HEK293 (cell line): ENCODE measurements around the gene F10.
A peak's percentile ranks its signal among the peaks of the same experiment; 100 is the strongest.

ENCODE experiments used
- CTCF ChIA-PET: fragments of 350-600 bp; formaldehyde crosslinking; extraction: SDS; loops from one replicate; lab custom pipeline; 2021; ENCODE audit warnings: antibody characterized with exemption; lab: Yijun Ruan, JAX
- POLR2A ChIA-PET: fragments of 300-600 bp; formaldehyde crosslinking; extraction: SDS; loops from one replicate; lab custom pipeline; 2020; ENCODE audit warnings: antibody characterized with exemption, inconsistent platforms; lab: Yijun Ruan, JAX
- H3K27ac ChIP-seq: fragments of 200-500 bp; sonication (Bioruptor generic); 2 replicates; pipeline ENCODE4 v1.5.1; 2014; ENCODE audit warnings: low read depth, low read length, control low read depth, inconsistent platforms; ENCODE audit errors: extremely low read depth
- H3K36me3 ChIP-seq, 2 experiments: fragments of 200-500 bp in 1 of 2; sonication (Bioruptor generic) in 1 of 2; 1 replicate in 1 of 2; 2 replicates in 1 of 2; pipeline ENCODE4 v1.5.1; 2014 to 2017; ENCODE audit warnings: inconsistent platforms in 2 of 2, low read length in 2 of 2; ENCODE audit not compliant: control insufficient read depth in 2 of 2, insufficient read depth in 1 of 2
- H3K4me1 ChIP-seq: fragments of 200-500 bp; sonication (Bioruptor generic); 2 replicates; pipeline ENCODE4 v1.5.1; 2014; ENCODE audit warnings: mild to moderate bottlenecking, low read length, inconsistent platforms; ENCODE audit not compliant: control insufficient read depth, insufficient read depth
- H3K4me3 ChIP-seq: 2 replicates; pipeline ENCODE4 v1.5.1; 2011; ENCODE audit warnings: low read depth, mild to moderate bottlenecking, control low read depth, low read length, moderate library complexity
- H3K9me3 ChIP-seq: fragments of 200-500 bp; sonication (Bioruptor generic); 2 replicates; pipeline ENCODE4 v1.5.1; 2014; ENCODE audit warnings: low read depth, low read length, inconsistent platforms; ENCODE audit not compliant: control insufficient read depth, insufficient read depth
- EGR2 ChIP-seq: fragments of 450-650 bp; formaldehyde crosslinking; IDR thresholded peaks from 2 replicates; pipeline ENCODE4 v1.5.1; 2016; ENCODE audit warnings: low read depth, missing biosample characterization, missing genetic modification characterization
- GLI4 ChIP-seq: fragments of 450-650 bp; formaldehyde crosslinking; IDR thresholded peaks from 2 replicates; pipeline ENCODE4 v1.5.1; 2016; ENCODE audit warnings: missing biosample characterization, missing genetic modification characterization
- KLF8 ChIP-seq: fragments of 450-650 bp; formaldehyde crosslinking; IDR thresholded peaks from 2 replicates; pipeline ENCODE4 v1.5.1; 2016; ENCODE audit warnings: missing biosample characterization, missing genetic modification characterization
- OSR2 ChIP-seq: fragments of 450-650 bp; formaldehyde crosslinking; IDR thresholded peaks from 2 replicates; pipeline ENCODE4 v1.5.1; 2016; ENCODE audit warnings: missing biosample characterization, missing genetic modification characterization
- OVOL3 ChIP-seq: fragments of 450-650 bp; formaldehyde crosslinking; IDR thresholded peaks from 2 replicates; pipeline ENCODE4 v1.5.1; 2016; ENCODE audit warnings: missing biosample characterization, missing genetic modification characterization
- PRDM1 ChIP-seq: fragments of 450-650 bp; formaldehyde crosslinking; IDR thresholded peaks from 2 replicates; pipeline ENCODE4; 2016; ENCODE audit warnings: missing biosample characterization, missing genetic modification characterization
- ZBTB17 ChIP-seq: fragments of 450-650 bp; formaldehyde crosslinking; IDR thresholded peaks from 2 replicates; pipeline ENCODE4 v1.5.1; 2016; ENCODE audit warnings: missing biosample characterization, missing genetic modification characterization
- ZFHX2 ChIP-seq: fragments of 450-650 bp; formaldehyde crosslinking; conservative IDR thresholded peaks from 2 replicates; pipeline ENCODE4 v1.5.1; 2016; ENCODE audit warnings: missing biosample characterization, missing genetic modification characterization
- ZIC2 ChIP-seq: fragments of 450-650 bp; formaldehyde crosslinking; IDR thresholded peaks from 2 replicates; pipeline ENCODE4 v1.5.1; 2016; ENCODE audit warnings: missing biosample characterization, missing genetic modification characterization
- ZNF26 ChIP-seq: fragments of 450-650 bp; formaldehyde crosslinking; IDR thresholded peaks from 2 replicates; pipeline ENCODE4 v1.5.1; 2016; ENCODE audit warnings: missing biosample characterization, missing genetic modification characterization
- ZNF302 ChIP-seq: fragments of 450-650 bp; formaldehyde crosslinking; IDR thresholded peaks from 2 replicates; pipeline ENCODE4 v1.5.1; 2016; ENCODE audit warnings: missing biosample characterization, missing genetic modification characterization, low read depth
- ZNF341 ChIP-seq: fragments of 450-650 bp; formaldehyde crosslinking; IDR thresholded peaks from 2 replicates; pipeline ENCODE4; 2016; ENCODE audit warnings: low read depth, missing biosample characterization, missing genetic modification characterization
- ZNF416 ChIP-seq: fragments of 450-650 bp; formaldehyde crosslinking; IDR thresholded peaks from 2 replicates; pipeline ENCODE4 v1.5.1; 2016; ENCODE audit warnings: missing biosample characterization, missing genetic modification characterization
- ZNF48 ChIP-seq: fragments of 450-650 bp; formaldehyde crosslinking; IDR thresholded peaks from 2 replicates; pipeline ENCODE4 v1.5.1; 2016; ENCODE audit warnings: missing biosample characterization, missing genetic modification characterization
- ZNF510 ChIP-seq: fragments of 450-650 bp; formaldehyde crosslinking; IDR thresholded peaks from 2 replicates; pipeline ENCODE4 v1.5.1; 2018; ENCODE audit warnings: mild to moderate bottlenecking, missing genetic modification characterization, missing biosample characterization; ENCODE audit not compliant: insufficient replicate concordance
- ZNF521 ChIP-seq: fragments of 450-650 bp; formaldehyde crosslinking; IDR thresholded peaks from 2 replicates; pipeline ENCODE4 v1.5.1; 2017; ENCODE audit warnings: missing biosample characterization, mild to moderate bottlenecking, missing genetic modification characterization
- ZNF549 ChIP-seq: fragments of 450-650 bp; IDR thresholded peaks from 2 replicates; pipeline ENCODE4 v1.5.1; 2018; ENCODE audit warnings: missing biosample characterization, missing genetic modification characterization, mild to moderate bottlenecking, inconsistent platforms, moderate library complexity
- ZNF777 ChIP-seq: fragments of 450-650 bp; formaldehyde crosslinking; IDR thresholded peaks from 2 replicates; pipeline ENCODE4 v1.5.1; 2017; ENCODE audit warnings: missing biosample characterization, missing genetic modification characterization, borderline replicate concordance
- ZNF843 ChIP-seq: fragments of 450-650 bp; formaldehyde crosslinking; IDR thresholded peaks from 2 replicates; pipeline ENCODE4 v1.5.1; 2016; ENCODE audit warnings: missing biosample characterization, missing genetic modification characterization
- TF ChIP-seq, protein P1 (sequence below): fragments of 450-650 bp; formaldehyde crosslinking; IDR thresholded peaks from 2 replicates; pipeline ENCODE4 v1.5.1; 2016; ENCODE audit warnings: missing biosample characterization, missing genetic modification characterization, borderline replicate concordance
- TF ChIP-seq, protein P2 (sequence below): fragments of 450-650 bp; formaldehyde crosslinking; IDR thresholded peaks from 2 replicates; pipeline ENCODE4 v1.5.1; 2016; ENCODE audit warnings: missing biosample characterization, missing genetic modification characterization

The F10 gene

GRCh38 chr13:113179374-113180230 lies 57.0 kb downstream of the F10 start:
- Histone ChIP-seq H3K4me3 (no peak overlapping the region), H3K27ac (no peak overlapping the region), H3K4me1 (no peaks in the 10 kb centered on the region), H3K36me3 (peaks cover 4 to 82% of the 10 kb centered on the region in 2 experiments; a peak in 2 of 3 replicates), H3K9me3 (no peaks in the 10 kb centered on the region)
- TF ChIP-seq ZNF843 (tag by site-specific recombination) (no peak), ZFHX2 (tag by site-specific recombination) (peak; percentile 92), ZIC2 (peak; percentile 64), EGR2 (peak; percentile 92)
- ChIA-PET CTCF (interaction anchor here (0.6 to 0.9 kb wide), 3 partner anchors 14 to 41 kb away, joined by 3 to 5 read pairs (median 4); no protein-coding TSS in a partner anchor), POLR2A (no interaction called here)

GRCh38 chr13:113182046-113182445 lies 59.4 kb downstream of the F10 start:
- H3K36me3 ChIP-seq, result peaks cover 4 to 79% of the 10 kb centered on the region in 2 experiments
- H3K27ac ChIP-seq, result no peak overlapping the region
- no peaks in the 10 kb centered on the region for H3K9me3 ChIP-seq
- CTCF ChIA-PET, result interaction anchor here (0.5 kb wide), 1 partner anchor 147 kb away, joined by 3 read pairs; no protein-coding TSS in a partner anchor
- no peaks in the 10 kb centered on the region for H3K4me1 ChIP-seq
- POLR2A ChIA-PET, result no interaction called here
- no peak overlapping the region for H3K4me3 ChIP-seq
- TF ChIP-seq ZNF341 (tag by site-specific recombination) (no peak), OVOL3 (tag by site-specific recombination) (no peak), ZNF521 (tag by site-specific recombination) (no peak), ZNF843 (tag by site-specific recombination) (no peak), KLF8 (tag by site-specific recombination) (no peak), ZNF48 (no peak), ZNF777 (no peak), ZBTB17 (tag by site-specific recombination) (no peak), PRDM1 (no peak), ZNF549 (tag by site-specific recombination) (no peak)
- TF ChIP-seq, protein P1, sequence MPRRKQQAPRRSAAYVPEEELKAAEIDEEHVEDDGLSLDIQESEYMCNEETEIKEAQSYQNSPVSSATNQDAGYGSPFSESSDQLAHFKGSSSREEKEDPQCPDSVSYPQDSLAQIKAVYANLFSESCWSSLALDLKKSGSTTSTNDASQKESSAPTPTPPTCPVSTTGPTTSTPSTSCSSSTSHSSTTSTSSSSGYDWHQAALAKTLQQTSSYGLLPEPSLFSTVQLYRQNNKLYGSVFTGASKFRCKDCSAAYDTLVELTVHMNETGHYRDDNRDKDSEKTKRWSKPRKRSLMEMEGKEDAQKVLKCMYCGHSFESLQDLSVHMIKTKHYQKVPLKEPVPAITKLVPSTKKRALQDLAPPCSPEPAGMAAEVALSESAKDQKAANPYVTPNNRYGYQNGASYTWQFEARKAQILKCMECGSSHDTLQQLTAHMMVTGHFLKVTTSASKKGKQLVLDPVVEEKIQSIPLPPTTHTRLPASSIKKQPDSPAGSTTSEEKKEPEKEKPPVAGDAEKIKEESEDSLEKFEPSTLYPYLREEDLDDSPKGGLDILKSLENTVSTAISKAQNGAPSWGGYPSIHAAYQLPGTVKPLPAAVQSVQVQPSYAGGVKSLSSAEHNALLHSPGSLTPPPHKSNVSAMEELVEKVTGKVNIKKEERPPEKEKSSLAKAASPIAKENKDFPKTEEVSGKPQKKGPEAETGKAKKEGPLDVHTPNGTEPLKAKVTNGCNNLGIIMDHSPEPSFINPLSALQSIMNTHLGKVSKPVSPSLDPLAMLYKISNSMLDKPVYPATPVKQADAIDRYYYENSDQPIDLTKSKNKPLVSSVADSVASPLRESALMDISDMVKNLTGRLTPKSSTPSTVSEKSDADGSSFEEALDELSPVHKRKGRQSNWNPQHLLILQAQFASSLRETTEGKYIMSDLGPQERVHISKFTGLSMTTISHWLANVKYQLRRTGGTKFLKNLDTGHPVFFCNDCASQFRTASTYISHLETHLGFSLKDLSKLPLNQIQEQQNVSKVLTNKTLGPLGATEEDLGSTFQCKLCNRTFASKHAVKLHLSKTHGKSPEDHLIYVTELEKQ (tag by site-specific recombination), result no peak
- TF ChIP-seq, protein P2, sequence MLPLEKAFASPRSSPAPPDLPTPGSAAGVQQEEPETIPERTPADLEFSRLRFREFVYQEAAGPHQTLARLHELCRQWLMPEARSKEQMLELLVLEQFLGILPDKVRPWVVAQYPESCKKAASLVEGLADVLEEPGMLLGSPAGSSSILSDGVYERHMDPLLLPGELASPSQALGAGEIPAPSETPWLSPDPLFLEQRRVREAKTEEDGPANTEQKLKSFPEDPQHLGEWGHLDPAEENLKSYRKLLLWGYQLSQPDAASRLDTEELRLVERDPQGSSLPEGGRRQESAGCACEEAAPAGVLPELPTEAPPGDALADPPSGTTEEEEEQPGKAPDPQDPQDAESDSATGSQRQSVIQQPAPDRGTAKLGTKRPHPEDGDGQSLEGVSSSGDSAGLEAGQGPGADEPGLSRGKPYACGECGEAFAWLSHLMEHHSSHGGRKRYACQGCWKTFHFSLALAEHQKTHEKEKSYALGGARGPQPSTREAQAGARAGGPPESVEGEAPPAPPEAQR, result no peak
- TF ChIP-seq, all 188 proteins: peak for 0

GRCh38 chr13:113183450-113184129 lies 61.0 kb downstream of the F10 start:
- CTCF ChIA-PET, result interaction anchor here (1.0 kb wide), 2 partner anchors 20 to 148 kb away, joined by 3 read pairs; no protein-coding TSS in a partner anchor
- no peak overlapping the region for H3K4me3 ChIP-seq
- H3K27ac ChIP-seq, result no peak overlapping the region
- H3K36me3 ChIP-seq, result peaks cover 4 to 75% of the 10 kb centered on the region in 2 experiments
- no peaks in the 10 kb centered on the region for H3K9me3 ChIP-seq
- H3K4me1 ChIP-seq, result no peaks in the 10 kb centered on the region
- POLR2A ChIA-PET, result no interaction called here
- TF ChIP-seq, protein P2, result no peak
- TF ChIP-seq ZNF26 (tag by site-specific recombination), result no peak
- no peak for TF ChIP-seq OSR2 (tag by site-specific recombination)
- TF ChIP-seq ZNF416 (tag by site-specific recombination), result no peak
- no peak for TF ChIP-seq GLI4 (tag by site-specific recombination)
- no peak for TF ChIP-seq ZNF302 (tag by site-specific recombination)
- no peak for TF ChIP-seq PRDM1
- TF ChIP-seq ZNF510 (tag by site-specific recombination), result no peak
- no peak for TF ChIP-seq ZFHX2 (tag by site-specific recombination)
